HEK293T (cell line): ENCODE measurements around the gene INSIG2.

Experiments
- CTCF ChIA-PET: fragments of 350-600 bp; formaldehyde crosslinking; extraction: SDS; loops from one replicate; lab custom pipeline; 2021; ENCODE audit warnings: antibody characterized with exemption, inconsistent platforms; lab: Yijun Ruan, JAX
- POLR2A ChIA-PET: fragments of 350-600 bp; formaldehyde crosslinking; extraction: SDS; loops from one replicate; lab custom pipeline; 2020; ENCODE audit warnings: antibody characterized with exemption, inconsistent platforms; lab: Yijun Ruan, JAX
- DNase-seq: peaks from one replicate; pipeline ENCODE4 v3.0.0; 2012; ENCODE audit warnings: mixed read lengths; ENCODE audit errors: extremely low spot score
- ARNT ChIP-seq: fragments of 450-650 bp; IDR thresholded peaks from 2 replicates; pipeline ENCODE4 v1.6.1; 2017; ENCODE audit warnings: mild to moderate bottlenecking
- BHLHE40 ChIP-seq: fragments of 450-650 bp; IDR thresholded peaks from 2 replicates; pipeline ENCODE4 v1.6.1; 2016; ENCODE audit warnings: mild to moderate bottlenecking, moderate library complexity, borderline replicate concordance
- CTBP1 ChIP-seq: fragments of 450-650 bp; IDR thresholded peaks from 2 replicates; pipeline ENCODE4 v1.6.1; 2016; ENCODE audit warnings: borderline replicate concordance
- ELF4 ChIP-seq: fragments of 450-650 bp; IDR thresholded peaks from 2 replicates; pipeline ENCODE4 v1.6.1; 2017; ENCODE audit warnings: antibody characterized with exemption
- FOXA1 ChIP-seq: fragments of 450-650 bp; IDR thresholded peaks from 2 replicates; pipeline ENCODE4 v1.6.1; 2016; ENCODE audit warnings: mild to moderate bottlenecking
- FOXK2 ChIP-seq: fragments of 450-650 bp; IDR thresholded peaks from 2 replicates; pipeline ENCODE4 v1.6.1; 2016; ENCODE audit warnings: mild to moderate bottlenecking
- FOXM1 ChIP-seq: fragments of 450-650 bp; IDR thresholded peaks from 2 replicates; pipeline ENCODE4 v1.6.1; 2017; ENCODE audit warnings: mild to moderate bottlenecking, borderline replicate concordance
- HDGF ChIP-seq: fragments of 450-650 bp; IDR thresholded peaks from 2 replicates; pipeline ENCODE4 v1.6.1; 2017; ENCODE audit warnings: antibody characterized with exemption, borderline replicate concordance
- L3MBTL2 ChIP-seq: fragments of 450-650 bp; conservative IDR thresholded peaks from 2 replicates; pipeline ENCODE4 v1.6.1; 2016; ENCODE audit warnings: mild to moderate bottlenecking
- LEF1 ChIP-seq: fragments of 450-650 bp; IDR thresholded peaks from 2 replicates; pipeline ENCODE4 v1.6.1; 2017; ENCODE audit warnings: mild to moderate bottlenecking, borderline replicate concordance
- NFRKB ChIP-seq: fragments of 450-650 bp; IDR thresholded peaks from 2 replicates; pipeline ENCODE4 v1.6.1; 2016; ENCODE audit warnings: mild to moderate bottlenecking, moderate library complexity
- SP1 ChIP-seq: fragments of 450-650 bp; IDR thresholded peaks from 2 replicates; pipeline ENCODE4 v1.6.1; 2017
- SUZ12 ChIP-seq: fragments of 450-650 bp; IDR thresholded peaks from 2 replicates; pipeline ENCODE4 v1.6.1; 2016; ENCODE audit warnings: mild to moderate bottlenecking
- TARDBP ChIP-seq: fragments of 450-650 bp; IDR thresholded peaks from 2 replicates; pipeline ENCODE4 v1.6.1; 2016
- ZNF384 ChIP-seq: fragments of 450-650 bp; IDR thresholded peaks from 2 replicates; pipeline ENCODE4 v1.6.1; 2016
- TF ChIP-seq, protein P1 (sequence below): fragments of 450-650 bp; IDR thresholded peaks from 2 replicates; pipeline ENCODE4 v1.6.1; 2016

INSIG2 gene

GRCh38 chr2:118088051-118089024 lies at the start of gene INSIG2:
INSIG2 (plus strand) TSS chr2:118088471; CDS start chr2:118096557, 8,086 bp downstream.
- POLR2A ChIA-PET = interaction anchor here (0.7 to 2.8 kb wide), 8 partner anchors 10 to 97 kb away, joined by 3 to 14 read pairs (median 4); no protein-coding TSS in a partner anchor
- TF ChIP-seq, protein P1, sequence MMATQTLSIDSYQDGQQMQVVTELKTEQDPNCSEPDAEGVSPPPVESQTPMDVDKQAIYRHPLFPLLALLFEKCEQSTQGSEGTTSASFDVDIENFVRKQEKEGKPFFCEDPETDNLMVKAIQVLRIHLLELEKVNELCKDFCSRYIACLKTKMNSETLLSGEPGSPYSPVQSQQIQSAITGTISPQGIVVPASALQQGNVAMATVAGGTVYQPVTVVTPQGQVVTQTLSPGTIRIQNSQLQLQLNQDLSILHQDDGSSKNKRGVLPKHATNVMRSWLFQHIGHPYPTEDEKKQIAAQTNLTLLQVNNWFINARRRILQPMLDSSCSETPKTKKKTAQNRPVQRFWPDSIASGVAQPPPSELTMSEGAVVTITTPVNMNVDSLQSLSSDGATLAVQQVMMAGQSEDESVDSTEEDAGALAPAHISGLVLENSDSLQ = peak; percentile 97
- no peak for TF ChIP-seq FOXM1
- CTCF ChIA-PET = interaction anchor here (0.6 to 1.3 kb wide), 2 partner anchors 14 to 23 kb away, joined by 3 to 6 read pairs; no protein-coding TSS in a partner anchor
- peak; percentile 94 for DNase-seq

- CTCF ChIA-PET = interaction anchor here (1.4 kb wide), 1 partner anchor 8 kb away, joined by 5 read pairs; no protein-coding TSS in a partner anchor
- POLR2A ChIA-PET = no interaction called here
- no peak for DNase-seq
- TF ChIP-seq L3MBTL2 (no peak), NFRKB (no peak), ARNT (no peak), BHLHE40 (no peak), LEF1 (no peak), SP1 (no peak), FOXM1 (no peak), TARDBP (no peak), HDGF (no peak), CTBP1 (no peak)
- TF ChIP-seq, protein P1 = no peak
Measured at GRCh38 chr2:118040891-118041290, 47.4 kb upstream of the INSIG2 start.

- DNase-seq = no peak
- ChIA-PET POLR2A (no interaction called here), CTCF (no interaction called here)
- TF ChIP-seq FOXK2 (no peak), NFRKB (no peak), CTBP1 (no peak), ELF4 (no peak), LEF1 (no peak), HDGF (no peak), ARNT (no peak), BHLHE40 (no peak), TARDBP (no peak), L3MBTL2 (no peak), SUZ12 (no peak), FOXA1 (no peak), ZNF384 (no peak)
Measured at GRCh38 chr2:118044103-118044716, 44.1 kb upstream of the INSIG2 start.

DNA sequence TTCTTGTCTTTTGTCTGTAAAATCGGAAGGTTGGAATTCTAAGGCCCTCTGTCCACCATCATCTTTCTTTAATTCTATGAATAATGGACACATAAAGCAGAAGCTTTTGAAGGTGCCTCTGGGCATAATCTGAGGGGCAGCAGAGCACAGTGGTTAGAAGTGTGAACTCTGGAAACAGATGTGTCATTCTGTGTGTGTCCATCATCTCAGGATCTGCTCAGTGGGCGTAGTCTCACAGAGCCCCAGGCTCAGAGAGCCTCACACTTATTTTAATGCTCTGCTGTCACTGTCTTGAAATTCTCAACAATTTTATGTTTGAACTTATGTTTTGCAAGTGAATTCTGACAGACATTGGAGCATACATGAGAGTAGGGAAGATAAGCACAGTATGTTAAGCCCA lies 43.4 kb upstream of the INSIG2 start:
- ChIA-PET POLR2A (no interaction called here), CTCF (no interaction called here)
- DNase-seq = no peak
- no peak for TF ChIP-seq ARNT
- TF ChIP-seq HDGF = no peak
- TF ChIP-seq BHLHE40 = no peak
- no peak for TF ChIP-seq LEF1
- no peak for TF ChIP-seq TARDBP

- POLR2A ChIA-PET = no interaction called here
- CTCF ChIA-PET = interaction anchor here (0.7 kb wide), 1 partner anchor 580 kb away, joined by 3 read pairs; no protein-coding TSS in a partner anchor
- no peak for TF ChIP-seq FOXA1
- TF ChIP-seq HDGF = no peak
- TF ChIP-seq, protein P1 = no peak
- no peak for TF ChIP-seq TARDBP
- TF ChIP-seq BHLHE40 = no peak
- TF ChIP-seq ZNF384 = no peak
- TF ChIP-seq NFRKB = no peak
- TF ChIP-seq L3MBTL2 = no peak
- TF ChIP-seq ARNT = no peak
- no peak for TF ChIP-seq LEF1
- DNase-seq = no peak
Measured at GRCh38 chr2:118045286-118045685, 43.0 kb upstream of the INSIG2 start.

DNA sequence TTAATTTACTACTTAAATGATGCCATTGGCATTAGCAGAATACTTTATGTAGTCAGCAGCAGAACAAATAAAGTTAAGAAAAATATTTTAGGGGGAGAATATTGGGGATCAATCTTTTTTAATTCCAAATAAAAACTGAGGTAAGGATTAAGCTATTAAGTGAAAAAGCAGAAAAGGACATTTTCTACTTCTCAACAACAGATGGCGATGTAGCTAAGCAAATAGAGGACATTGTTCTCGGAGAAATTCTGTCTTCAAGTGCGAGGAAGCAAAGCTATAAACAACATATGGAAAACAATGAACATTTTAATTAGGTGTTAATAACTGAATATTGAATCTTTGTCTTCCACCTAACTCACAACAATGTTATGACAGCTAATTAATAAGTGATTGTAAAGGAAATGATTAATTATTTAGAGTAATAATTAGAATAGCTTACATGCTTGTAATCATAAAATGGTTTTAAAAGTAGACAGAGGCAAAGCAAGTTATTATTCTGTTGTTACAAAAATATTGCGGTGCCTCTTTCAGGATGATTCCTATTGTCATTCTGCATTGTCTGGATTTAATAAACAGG lies 41.5 kb upstream of the INSIG2 start:
- CTCF ChIA-PET = interaction anchor here (0.5 to 2.3 kb wide), 16 partner anchors 8 to 809 kb away, joined by 3 to 11 read pairs (median 4); no protein-coding TSS in a partner anchor
- POLR2A ChIA-PET = interaction anchor here (1.1 to 1.2 kb wide), 2 partner anchors 138 to 140 kb away, joined by 3 to 4 read pairs; no protein-coding TSS in a partner anchor
- DNase-seq = peak; percentile 36

More for the DNA sequence above, 41.5 kb upstream of the INSIG2 start:
- TF ChIP-seq HDGF (no peak), NFRKB (no peak), LEF1 (no peak), FOXM1 (no peak), ZNF384 (no peak), L3MBTL2 (no peak), FOXA1 (no peak)
- TF ChIP-seq, protein P1 = no peak
